HCT116 (cell line): ENCODE data around the gene CDK10. TPM values are rescaled to one million over a fixed set of nuclear protein-coding genes. Genes with fewer than 3 reads are reported as not detected.
A peak's percentile ranks its signal among the peaks of the same experiment; 100 is the strongest.

ENCODE experiments used
- ATAC-seq: fragments of 200-7000 bp; cut with Tn5 transposase; 2 replicates; pipeline ENCODE4 v1.9.1; 2020; ENCODE audit warnings: mild to moderate bottlenecking, moderate library complexity
- BruUV-seq: library from RNA; stranded (reverse); fragments of 400-500 nt; replicated peaks from 2 replicates; lab custom pipeline; 2021; lab: Mats Ljungman, UMichigan
- CTCF ChIA-PET: fragments of 300-600 bp; sonication (Branson Sonifier 250); formaldehyde crosslinking; loops from one replicate; lab custom pipeline; 2021; ENCODE audit warnings: antibody characterized with exemption; lab: Charles Lee
- POLR2A ChIA-PET: fragments of 300-600, 350-600 bp; sonication (Branson Sonifier 250); formaldehyde crosslinking; loops from one replicate; lab custom pipeline; 2021; ENCODE audit warnings: antibody characterized with exemption; lab: Charles Lee
- RAD21 ChIA-PET, 2 experiments: fragments of 300-600 bp; sonication (Branson Sonifier 250); formaldehyde crosslinking; loops; one replicate each; lab custom pipeline; 2023; ENCODE audit warnings: low total read pairs in 2 of 2; ENCODE audit not compliant: uncharacterized antibody in 2 of 2, unreplicated experiment in 2 of 2, low non-redundant PET in 1 of 2; lab: Charles Lee
- DNase-seq: peaks from one replicate; pipeline ENCODE4 v3.0.0-alpha.2; 2010; ENCODE audit warnings: low read depth, low spot score
- H2AFZ ChIP-seq: fragments of 200-600 bp; shearing (Covaris generic), sonication (generic); 2 replicates; pipeline ENCODE4 v1.6.1; 2017; ENCODE audit warnings: low read depth, mixed run types, mixed read lengths, antibody characterized with exemption, low read length; ENCODE audit not compliant: poor library complexity, severe bottlenecking
- H3K27ac ChIP-seq: 2 replicates; pipeline ENCODE4 v1.5.1; 2012; ENCODE audit warnings: low read depth, low read length
- H3K27me3 ChIP-seq: fragments of 200-600 bp; sonication (generic); 2 replicates; pipeline ENCODE4 v1.6.1; 2016; ENCODE audit warnings: mixed run types, low read length, mixed read lengths; ENCODE audit not compliant: insufficient read depth
- H3K36me3 ChIP-seq, 2 experiments: fragments of 200-500 bp in 1 of 2; fragments of 200-600 bp in 1 of 2; sonication (Bioruptor generic) in 1 of 2; sonication (generic) in 1 of 2; 2 replicates each; pipeline versions ENCODE4 v1.5.1 to v1.6.1; 2014 to 2016; ENCODE audit warnings: low read length in 2 of 2, inconsistent platforms in 1 of 2, mixed read lengths in 1 of 2, mixed run types in 1 of 2; ENCODE audit not compliant: insufficient read depth in 2 of 2, control insufficient read depth in 1 of 2
- H3K4me1 ChIP-seq, 2 experiments: fragments of 200-600 bp in 1 of 2; sonication (generic) in 1 of 2; 2 replicates each; pipeline versions ENCODE4 v1.5.1 to v1.6.1; 2012 to 2017; ENCODE audit warnings: low read length in 2 of 2, inconsistent platforms in 1 of 2, mild to moderate bottlenecking in 1 of 2, mixed read lengths in 1 of 2, mixed run types in 1 of 2, moderate library complexity in 1 of 2; ENCODE audit not compliant: insufficient read depth in 2 of 2, control insufficient read depth in 1 of 2
- H3K4me2 ChIP-seq: fragments of 200-600 bp; sonication (generic); 2 replicates; pipeline ENCODE4 v1.6.1; 2017; ENCODE audit warnings: mixed run types, low read length, mixed read lengths
- H3K4me3 ChIP-seq, 2 experiments: fragments of 200-600 bp in 1 of 2; sonication (generic) in 1 of 2; replicated peaks in 1 of 2; 2 replicates each; pipeline ENCODE4 v1.5.1; 2011 to 2016; ENCODE audit warnings: low read length in 2 of 2, control low read depth in 1 of 2, low read depth in 1 of 2, mild to moderate bottlenecking in 1 of 2, mixed read lengths in 1 of 2, mixed run types in 1 of 2
- H3K79me2 ChIP-seq: fragments of 200-600 bp; sonication (generic); 2 replicates; pipeline ENCODE4 v1.6.1; 2017; ENCODE audit warnings: mild to moderate bottlenecking, mixed run types, low read length, moderate library complexity, mixed read lengths; ENCODE audit not compliant: insufficient read depth
- H3K9ac ChIP-seq: fragments of 200-600 bp; sonication (generic); 2 replicates; pipeline ENCODE4 v1.6.1; 2016; ENCODE audit warnings: low read length, mixed read lengths
- H3K9me2 ChIP-seq: fragments of 200-600 bp; sonication (generic), shearing (Covaris generic); 2 replicates; pipeline ENCODE4 v1.6.1; 2017; ENCODE audit warnings: mixed run types, mild to moderate bottlenecking, moderate library complexity; ENCODE audit not compliant: insufficient read depth
- H3K9me3 ChIP-seq, 2 experiments: fragments of 200-500 bp in 1 of 2; fragments of 200-600 bp in 1 of 2; sonication (Bioruptor generic) in 1 of 2; sonication (generic) in 1 of 2; 2 replicates each; pipeline ENCODE4 v1.6.1; 2014 to 2017; ENCODE audit warnings: low read length in 2 of 2, mixed read lengths in 2 of 2, inconsistent platforms in 1 of 2, low read depth in 1 of 2, mild to moderate bottlenecking in 1 of 2, mixed run types in 1 of 2, moderate library complexity in 1 of 2; ENCODE audit not compliant: control insufficient read depth in 1 of 2, insufficient read depth in 1 of 2
- H4K20me1 ChIP-seq: fragments of 200-600 bp; sonication (generic), shearing (Covaris generic); 2 replicates; pipeline ENCODE4 v1.6.1; 2017; ENCODE audit warnings: mixed run types, mild to moderate bottlenecking, moderate library complexity; ENCODE audit not compliant: insufficient read depth
- CBX3 ChIP-seq: IDR thresholded peaks from 2 replicates; pipeline ENCODE4 v1.6.1; 2012; ENCODE audit warnings: low read depth
- CEBPB ChIP-seq: IDR thresholded peaks from 2 replicates; pipeline ENCODE4 v1.6.1; 2012; ENCODE audit warnings: low read depth
- CTCF ChIP-seq, 3 experiments: fragments of 200-600 bp in 1 of 3; sonication (generic) in 1 of 3; IDR thresholded peaks in 2 of 3; conservative IDR thresholded peaks in 1 of 3; 2 replicates each; pipeline ENCODE4 v1.5.1; 2012 to 2017; ENCODE audit warnings: low read depth in 2 of 3, low read length in 2 of 3, antibody characterized with exemption in 1 of 3, borderline replicate concordance in 1 of 3, control low read depth in 1 of 3, mild to moderate bottlenecking in 1 of 3, mixed read lengths in 1 of 3, mixed run types in 1 of 3, moderate library complexity in 1 of 3; ENCODE audit not compliant: insufficient read depth in 1 of 3
- ELF1 ChIP-seq: IDR thresholded peaks from 2 replicates; pipeline ENCODE4 v1.6.1; 2012; ENCODE audit warnings: low read depth, borderline replicate concordance
- EZH2 ChIP-seq: fragments of 200-600 bp; sonication (generic); IDR thresholded peaks from 2 replicates; pipeline ENCODE4 v1.6.1; 2017; ENCODE audit warnings: antibody characterized with exemption, mixed run types
- EZH2phosphoT487 ChIP-seq: fragments of 200-600 bp; IDR thresholded peaks from 2 replicates; pipeline ENCODE4 v1.6.1; 2018; ENCODE audit warnings: antibody characterized with exemption, borderline replicate concordance
- FOSL1 ChIP-seq: IDR thresholded peaks from 2 replicates; pipeline ENCODE4 v1.6.1; 2012; ENCODE audit warnings: low read depth
- JUND ChIP-seq: IDR thresholded peaks from 2 replicates; pipeline ENCODE4 v1.6.1; 2012
- MAX ChIP-seq: IDR thresholded peaks from 2 replicates; pipeline ENCODE4 v1.6.1; 2012
- POLR2AphosphoS5 ChIP-seq: IDR thresholded peaks from 2 replicates; pipeline ENCODE4 v1.6.1; 2011; ENCODE audit warnings: mild to moderate bottlenecking, low read depth, low read length, moderate library complexity
- RAD21 ChIP-seq: IDR thresholded peaks from 2 replicates; pipeline ENCODE4 v1.6.1; 2012; ENCODE audit warnings: low read depth, mild to moderate bottlenecking
- SIN3A ChIP-seq: IDR thresholded peaks from 2 replicates; pipeline ENCODE4 v1.6.1; 2012; ENCODE audit warnings: low read depth
- SRF ChIP-seq: IDR thresholded peaks from 2 replicates; pipeline ENCODE4 v1.6.1; 2012; ENCODE audit warnings: low read depth
- TCF7L2 ChIP-seq: IDR thresholded peaks from 2 replicates; pipeline ENCODE4 v1.7.0; 2011; ENCODE audit warnings: borderline replicate concordance, inconsistent platforms; ENCODE audit not compliant: insufficient read depth, insufficient read length; ENCODE audit errors: extremely low read depth
- YY1 ChIP-seq: IDR thresholded peaks from 2 replicates; pipeline ENCODE4 v1.6.1; 2011; ENCODE audit warnings: low read length, low read depth, moderate library complexity, mild to moderate bottlenecking; ENCODE audit not compliant: insufficient replicate concordance; ENCODE audit errors: extremely low read depth
- ZFX ChIP-seq: fragments of 450-650 bp; IDR thresholded peaks from 2 replicates; pipeline ENCODE4 v1.6.1; 2017
- intact Hi-C: fragments of 100-400 bp; cut with micrococcal nuclease; formaldehyde crosslinking; loops from 2 replicates; pipeline ENCODE4 v1.10.0; 2022
- total RNA-seq: library from RNA; stranded (reverse); gene quantifications from one replicate; pipeline ENCODE4 v1.2.1, GENCODE V29; 2021; ENCODE audit not compliant: unreplicated experiment

Gene CDK10
- total RNA-seq, 1 experiment from 2014 or later: 165 TPM

- TF ChIP-seq ELF1 (no peak), TCF7L2 (no peak)
Measured at GRCh38 chr16:89733322-89733721, 46.8 kb downstream of the CDK10 start (continued).

DNA sequence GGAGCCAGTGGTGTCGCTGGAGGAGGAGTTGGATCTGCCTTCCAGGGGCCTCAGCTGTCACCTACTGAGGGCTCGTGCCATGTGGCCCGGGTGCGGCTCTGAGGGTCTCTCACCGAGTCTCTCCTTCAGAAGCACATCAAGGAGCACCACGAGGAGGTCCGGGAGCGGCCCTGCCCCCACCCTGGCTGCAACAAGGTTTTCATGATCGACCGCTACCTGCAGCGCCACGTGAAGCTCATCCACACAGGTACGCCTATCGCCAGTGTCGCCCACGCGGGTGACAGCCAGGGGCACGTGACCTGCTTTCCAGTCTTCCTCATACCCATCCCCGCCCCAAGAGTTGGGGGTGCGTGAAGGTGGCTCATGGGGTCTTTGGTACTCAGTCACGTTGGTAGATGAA, 47.3 kb downstream of the CDK10 start:
- no peak overlapping the region for H3K9ac ChIP-seq
- no peak overlapping the region for H3K27ac ChIP-seq
- H3K9me2 ChIP-seq: no peaks in the 10 kb centered on the region
- intact Hi-C loops: no loop called here
- peak; percentile 30; the same call in 1 of the 2 replicates for TF ChIP-seq POLR2AphosphoS5
- TF ChIP-seq SIN3A: no peak
- POLR2A ChIA-PET: no interaction called here
- no peaks in the 10 kb centered on the region for H3K9me3 ChIP-seq
- no peaks in the 10 kb centered on the region for H3K4me1 ChIP-seq
- no peak overlapping the region for H3K4me3 ChIP-seq
- CTCF ChIA-PET: no interaction called here
- H3K27me3 ChIP-seq: no peaks in the 10 kb centered on the region
- no peak overlapping the region for H3K4me2 ChIP-seq
- H2AFZ ChIP-seq: no peak overlapping the region
- no TSS peak for BruUV-seq
- peaks cover 10% of the 10 kb centered on the region; the same call in 1 of the 2 replicates for H3K79me2 ChIP-seq
- H3K36me3 ChIP-seq: peaks cover 56 to 72% of the 10 kb centered on the region in 2 experiments
- ATAC-seq: no peak
- H4K20me1 ChIP-seq: no peaks in the 10 kb centered on the region; the same call in 1 of the 2 replicates
- no peak for DNase-seq
- RAD21 ChIA-PET: no interaction called here

- ChIA-PET RAD21 (no interaction called here), CTCF (no interaction called here), POLR2A (no interaction called here)
- Histone ChIP-seq H3K9me2 (no peaks in the 10 kb centered on the region), H3K4me2 (no peak overlapping the region), H3K79me2 (peaks cover 10% of the 10 kb centered on the region; the same call in 1 of the 2 replicates), H3K27me3 (no peaks in the 10 kb centered on the region), H3K36me3 (peaks cover 69 to 77% of the 10 kb centered on the region in 2 experiments), H4K20me1 (no peaks in the 10 kb centered on the region; the same call in 1 of the 2 replicates), H3K4me3 (no peak overlapping the region), H3K9ac (no peak overlapping the region), H3K9me3 (no peaks in the 10 kb centered on the region), H3K4me1 (no peaks in the 10 kb centered on the region), H3K27ac (no peak overlapping the region), H2AFZ (no peak overlapping the region)
- ATAC-seq (no peak), DNase-seq (no peak)
- no TSS peak for BruUV-seq
- intact Hi-C loops: loop anchor here (5.0 kb wide), 1 partner anchor 51 kb away; no protein-coding TSS in a partner anchor
- no peak for TF ChIP-seq FOSL1
- no peak for TF ChIP-seq TCF7L2
- no peak for TF ChIP-seq ZFX
- TF ChIP-seq SRF: no peak
- TF ChIP-seq MAX: no peak
- no peak for TF ChIP-seq CEBPB
- TF ChIP-seq RAD21: no peak
- no peak for TF ChIP-seq YY1
- no peak for TF ChIP-seq JUND
- TF ChIP-seq CBX3: no peak
- no peak for TF ChIP-seq EZH2
- no peak for TF ChIP-seq CTCF (IDR thresholded peaks at IDR 0.05 in 2 of 3, conservative IDR thresholded peaks at IDR 0.05 in 1 of 3; ENCODE audit: borderline replicate concordance in 1 of 3, insufficient read depth in 1 of 3, low read depth in 2 of 3, low read length in 2 of 3)
- TF ChIP-seq ELF1: no peak
- TF ChIP-seq EZH2phosphoT487: no peak
Measured at GRCh38 chr16:89736554-89736953, 50.1 kb downstream of the CDK10 start.
